ENCODE measurements around the gene RNF144A.
A peak's percentile ranks its signal among the peaks of the same experiment; 100 is the strongest.

The RNF144A gene

DNA sequence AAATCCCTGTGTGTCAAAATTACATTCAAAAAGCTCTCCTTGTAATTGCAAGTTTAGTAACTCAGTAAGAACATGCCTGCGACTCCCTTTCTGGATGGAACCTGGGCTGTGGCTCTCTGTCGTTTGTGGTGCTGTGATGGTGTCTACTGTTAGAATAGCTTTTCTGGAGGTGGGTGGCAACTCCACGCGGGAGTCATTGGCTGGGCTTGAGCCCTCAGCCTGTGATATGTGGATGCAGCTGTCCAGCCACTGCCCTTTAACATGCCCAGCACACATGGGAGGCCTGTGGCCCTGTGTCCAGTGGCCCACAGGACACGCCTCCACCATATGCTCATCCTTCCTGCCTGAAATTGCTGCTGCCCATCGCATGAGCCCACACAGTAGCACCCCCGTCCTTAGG is 124.2 kb downstream of the RNF144A start:
- DNase-seq (ENCODE audit: low read depth): no peak
- TF ChIP-seq CTCF (conservative IDR thresholded peaks at IDR 0.05; ENCODE audit: low read length): no peak
- H3K4me3 ChIP-seq (ENCODE audit: low read length): no peak overlapping the region

GRCh38 chr2:7043690-7044089 is 126.5 kb downstream of the RNF144A start:
- H3K4me3 ChIP-seq (ENCODE audit: low read length): no peak overlapping the region
- TF ChIP-seq CTCF (conservative IDR thresholded peaks at IDR 0.05; ENCODE audit: low read length): no peak
- no peak for DNase-seq (ENCODE audit: low read depth)

DNA sequence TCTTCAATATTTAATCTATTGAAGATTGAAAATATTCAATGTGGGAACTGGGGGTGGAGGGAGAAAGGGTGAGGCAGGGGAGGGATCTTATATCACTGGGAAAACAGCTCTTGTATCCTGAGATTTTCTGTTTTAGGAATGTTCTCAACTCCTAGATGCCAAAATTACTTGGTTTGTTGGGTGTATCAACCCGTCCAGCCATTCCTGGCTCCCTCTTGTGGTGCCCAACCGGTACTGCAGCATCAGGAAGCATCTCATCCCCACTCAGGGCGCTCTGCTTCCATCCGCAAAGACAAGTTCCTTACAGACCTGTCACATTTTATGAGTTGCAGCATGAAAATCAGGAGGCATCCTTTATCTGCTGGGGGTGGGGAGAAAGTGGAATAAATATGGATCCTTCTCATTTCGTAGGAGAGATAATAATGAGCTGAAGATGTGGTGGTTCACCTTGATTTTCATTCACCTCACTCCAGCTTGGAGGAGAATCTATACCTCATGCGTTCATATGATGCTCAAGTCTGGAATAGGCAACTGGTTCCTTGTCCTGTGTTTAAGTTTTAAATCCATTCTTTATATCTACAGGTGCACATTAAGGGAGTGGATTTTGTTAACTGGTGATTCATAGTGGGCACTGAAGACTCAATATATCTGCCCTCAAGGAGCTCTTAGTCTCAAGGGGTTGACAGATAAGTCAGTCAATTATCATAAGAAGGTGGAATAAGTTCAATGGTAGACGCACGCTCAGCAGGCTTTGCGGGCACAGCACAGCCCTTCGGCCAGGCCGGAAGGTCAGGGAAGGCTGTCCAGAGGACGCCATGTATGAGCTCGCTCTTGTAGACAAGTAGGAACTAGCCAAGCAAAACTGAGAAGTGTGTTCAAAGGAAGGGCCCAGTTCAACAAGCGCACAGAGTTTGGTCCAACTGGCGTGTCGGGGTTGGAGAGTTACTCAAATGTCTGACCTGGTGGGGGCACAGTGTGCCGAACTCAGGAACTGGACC is 127.3 kb downstream of the RNF144A start:
- TF ChIP-seq CTCF (conservative IDR thresholded peaks at IDR 0.05; ENCODE audit: low read length): peak; percentile 99
- H3K4me3 ChIP-seq (ENCODE audit: low read length): no peak overlapping the region
- DNase-seq (ENCODE audit: low read depth): peak; percentile 58

- no peak for DNase-seq (ENCODE audit: low read depth)
- H3K4me3 ChIP-seq (ENCODE audit: low read length): no peak overlapping the region
- no peak for TF ChIP-seq CTCF (conservative IDR thresholded peaks at IDR 0.05; ENCODE audit: low read length)
Observed at GRCh38 chr2:7045601-7046590, 128.7 kb downstream of the RNF144A start.

- DNase-seq (ENCODE audit: low read depth): no peak
- H3K4me3 ChIP-seq (ENCODE audit: low read length): no peak overlapping the region
- TF ChIP-seq CTCF (conservative IDR thresholded peaks at IDR 0.05; ENCODE audit: low read length): no peak
Observed at GRCh38 chr2:7047661-7048060, 130.4 kb downstream of the RNF144A start.

GRCh38 chr2:7048762-7049294 is 131.6 kb downstream of the RNF144A start:
- H3K4me3 ChIP-seq (ENCODE audit: low read length): no peak overlapping the region
- no peak for TF ChIP-seq CTCF (conservative IDR thresholded peaks at IDR 0.05; ENCODE audit: low read length)
- DNase-seq (ENCODE audit: low read depth): no peak
